GM12865 (cell line): ENCODE results near the gene ARHGEF17.

Source experiments
- DNase-seq: peaks from one replicate; pipeline ENCODE4 v3.0.0; 2010; ENCODE audit warnings: low read depth
- H3K4me3 ChIP-seq: 2 replicates; pipeline ENCODE4 v1.5.1; 2011; ENCODE audit warnings: mild to moderate bottlenecking, low read depth, low read length, control low read depth
- CTCF ChIP-seq: IDR thresholded peaks from 2 replicates; pipeline ENCODE4 v1.5.1; 2011; ENCODE audit warnings: low read length, control low read depth, low read depth, inconsistent platforms; ENCODE audit not compliant: insufficient read depth; ENCODE audit errors: missing control alignments

ARHGEF17 gene

GRCh38 chr11:73398721-73399120 is 90.6 kb downstream of the ARHGEF17 start:
- DNase-seq, result no peak

GRCh38 chr11:73399159-73399590 is 91.1 kb downstream of the ARHGEF17 start:
- no peak for TF ChIP-seq CTCF
- no peak for DNase-seq
- H3K4me3 ChIP-seq, result no peak overlapping the region

More at GRCh38 chr11:73398721-73399120, 90.6 kb downstream of the ARHGEF17 start:
- TF ChIP-seq CTCF, result no peak
- no peak overlapping the region for H3K4me3 ChIP-seq

GRCh38 chr11:73399636-73400035 is 91.6 kb downstream of the ARHGEF17 start:
- DNase-seq, result no peak

GRCh38 chr11:73400293-73400692 is 92.2 kb downstream of the ARHGEF17 start:
- DNase-seq, result no peak
- TF ChIP-seq CTCF, result no peak
- no peak overlapping the region for H3K4me3 ChIP-seq

More at GRCh38 chr11:73399636-73400035, 91.6 kb downstream of the ARHGEF17 start:
- no peak overlapping the region for H3K4me3 ChIP-seq
- no peak for TF ChIP-seq CTCF

- no peak overlapping the region for H3K4me3 ChIP-seq
- no peak for DNase-seq
- no peak for TF ChIP-seq CTCF
Measured at GRCh38 chr11:73401217-73401923, 93.3 kb downstream of the ARHGEF17 start.

- no peak for TF ChIP-seq CTCF
- H3K4me3 ChIP-seq, result no peak overlapping the region
- no peak for DNase-seq
Measured at GRCh38 chr11:73401924-73402833, 94.1 kb downstream of the ARHGEF17 start.
